GM19035 (cell line): ENCODE measurements around the gene OR2V2.
"Not testable (repeated sequence)": the region's sequence is repeated elsewhere in the genome, so short reads cannot be mapped to it uniquely, and the experiment has no call there.

Experiments used
- ATAC-seq: cut with Tn5 transposase; IDR thresholded peaks from one replicate; pipeline ENCODE4 v1.9.1; 2021; ENCODE audit not compliant: unreplicated experiment

The OR2V2 gene

DNA sequence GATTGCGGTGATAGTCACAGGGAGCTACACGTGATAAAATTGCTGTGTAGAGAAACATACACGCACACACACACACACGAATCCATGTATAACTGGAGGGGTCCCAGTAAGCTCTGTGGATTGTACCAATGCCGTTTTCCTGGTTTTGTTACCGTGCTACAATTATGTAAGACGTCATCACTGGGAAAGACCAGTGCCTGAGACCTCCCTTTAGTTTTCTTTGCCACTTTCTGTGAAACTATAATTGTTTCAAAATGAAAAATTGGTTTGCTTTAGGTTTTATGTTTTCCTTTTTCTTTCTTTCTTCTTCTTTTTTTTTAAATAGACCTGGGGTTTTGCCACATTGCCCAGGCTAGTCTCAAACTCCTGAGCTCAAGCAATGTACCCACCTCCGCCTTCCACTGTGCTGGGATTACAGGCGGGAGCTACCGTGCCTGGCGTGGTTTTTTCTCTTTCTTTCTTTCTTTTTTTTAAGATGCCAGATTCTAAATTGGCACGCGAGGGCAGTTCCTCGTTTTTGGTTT, 21.3 kb downstream of the OR2V2 start:
- no peak for ATAC-seq

DNA sequence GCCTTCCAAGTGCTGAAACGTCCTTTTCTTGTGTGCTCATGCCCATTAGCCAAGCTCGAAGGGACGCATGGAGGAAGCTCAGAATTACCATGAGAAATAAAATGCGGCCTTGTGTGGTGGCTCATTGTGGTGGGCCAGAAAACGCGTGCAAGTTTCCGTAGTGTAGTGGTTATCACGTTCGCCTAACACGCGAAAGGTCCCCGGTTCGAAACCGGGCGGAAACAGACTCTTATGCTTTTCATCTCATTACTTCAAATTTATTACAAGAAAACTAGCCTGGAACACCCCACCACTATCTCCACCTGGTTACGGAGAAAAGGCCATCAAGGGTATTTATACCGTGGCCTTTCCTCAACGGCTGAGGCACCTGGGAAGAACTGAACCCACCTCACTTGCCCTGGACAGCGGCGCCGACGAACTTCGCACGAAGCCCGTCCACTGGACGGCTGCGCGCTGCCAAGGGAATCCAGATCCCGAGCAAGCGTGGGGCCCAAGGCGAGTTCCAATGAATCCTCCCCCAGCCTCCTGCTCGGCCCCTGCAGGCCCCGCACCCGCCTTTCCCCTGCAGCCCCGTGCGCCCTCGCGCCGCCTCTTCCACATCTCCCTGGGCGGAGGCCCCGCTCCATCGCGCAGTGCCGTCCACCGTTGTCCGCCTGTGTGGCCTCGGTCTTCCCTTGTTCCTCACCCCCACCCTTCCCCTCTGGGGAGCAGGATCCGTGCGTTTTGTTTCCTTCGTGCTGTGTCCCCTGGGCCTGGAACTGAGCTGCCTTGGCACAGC, 22.3 kb downstream of the OR2V2 start:
- ATAC-seq, result not testable (repeated sequence)

DNA sequence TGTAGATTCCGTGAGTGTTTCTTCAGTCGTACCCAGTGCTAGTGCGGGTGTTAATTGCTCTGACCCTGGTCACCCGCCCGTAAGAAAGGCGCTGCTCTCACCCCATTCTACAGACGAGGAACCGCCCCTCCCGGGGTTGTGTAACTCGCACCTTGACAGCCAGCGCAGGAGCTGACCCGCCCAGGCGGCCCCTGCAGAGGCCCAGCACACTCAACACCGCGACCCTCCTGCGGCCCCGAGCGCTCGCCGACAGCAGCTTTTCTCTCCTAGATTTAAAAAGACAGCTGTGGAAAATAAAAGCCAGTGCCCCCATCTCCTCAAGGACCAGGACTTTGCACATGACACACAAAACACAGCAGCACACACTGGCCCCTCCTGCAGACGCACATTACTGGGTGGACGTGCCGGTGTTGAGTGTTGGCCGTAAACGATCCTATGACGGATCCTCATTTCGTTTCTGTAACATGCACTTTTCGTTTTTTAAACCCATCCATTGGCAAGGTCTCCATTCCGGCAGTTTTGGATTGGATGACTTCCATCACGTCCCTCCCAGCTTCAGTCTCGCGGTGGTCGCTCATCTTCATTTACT, 22.9 kb downstream of the OR2V2 start:
- no peak for ATAC-seq

GRCh38 chr5:181170996-181171395, 23.6 kb downstream of the OR2V2 start:
- ATAC-seq, result no peak

GRCh38 chr5:181171782-181172181, 24.4 kb downstream of the OR2V2 start:
- no peak for ATAC-seq

DNA sequence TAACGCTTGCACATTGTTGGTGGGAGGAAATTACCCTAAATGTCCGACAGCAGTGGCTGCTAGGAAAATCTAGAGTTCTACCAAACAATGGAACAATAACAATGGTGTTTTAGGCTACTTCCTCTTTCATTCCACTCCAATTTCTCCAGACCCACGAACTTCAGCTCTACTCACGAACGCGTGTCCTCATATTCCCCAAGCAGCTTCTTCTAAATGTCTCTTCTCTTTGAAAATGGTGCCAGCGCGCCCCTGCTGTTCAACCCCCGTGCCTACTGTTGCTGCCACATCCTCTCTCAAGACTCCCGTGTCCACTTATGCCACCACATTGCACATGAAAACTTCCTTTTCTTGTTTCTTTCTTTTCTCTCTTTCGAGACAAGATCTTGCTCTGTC, 25.6 kb downstream of the OR2V2 start:
- peak; percentile 47 for ATAC-seq

GRCh38 chr5:181173420-181174342, 26.3 kb downstream of the OR2V2 start:
- ATAC-seq, result peak; percentile 62

DNA sequence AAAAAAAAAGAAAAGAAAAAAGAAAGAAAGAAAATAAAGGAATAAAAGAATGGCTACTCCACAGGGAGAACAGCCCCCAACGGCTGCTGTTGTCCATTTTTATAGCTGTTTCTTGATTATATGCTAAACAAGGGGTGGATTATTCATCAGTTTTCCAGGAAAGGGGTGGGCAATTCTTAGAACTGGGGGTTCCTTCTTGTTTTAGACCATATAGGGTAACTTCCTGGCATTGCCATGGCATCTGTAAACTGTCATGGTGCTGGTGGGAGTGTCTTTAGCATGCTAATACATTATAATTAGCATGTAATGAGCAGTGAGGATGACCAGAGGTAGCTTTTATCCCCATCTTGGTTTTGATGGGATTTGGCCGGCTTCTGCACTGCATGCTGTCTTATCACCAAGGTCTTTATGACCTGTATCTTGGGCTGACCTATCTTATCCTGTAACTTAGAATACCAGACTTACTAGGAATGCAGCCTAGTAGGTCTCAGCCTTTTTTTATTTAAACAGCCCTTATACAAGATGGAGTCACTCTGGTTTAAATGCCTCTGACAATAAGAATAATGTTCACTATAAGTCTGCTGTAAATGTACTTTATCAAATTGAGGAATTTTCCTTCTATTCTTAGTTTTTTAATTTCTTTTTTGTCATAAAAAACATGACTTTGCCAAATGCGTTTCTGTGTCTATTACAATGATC, 29.0 kb downstream of the OR2V2 start:
- ATAC-seq, result no peak

GRCh38 chr5:181177559-181177958, 30.2 kb downstream of the OR2V2 start:
- not testable (repeated sequence) for ATAC-seq

GRCh38 chr5:181181650-181182565, 34.5 kb downstream of the OR2V2 start:
- ATAC-seq, result peak; percentile 46

- no peak for ATAC-seq
These were observed 35.3 kb downstream of the OR2V2 start for GRCh38 chr5:181182651-181183050.

GRCh38 chr5:181184845-181185216, 37.4 kb downstream of the OR2V2 start:
- ATAC-seq, result no peak

GRCh38 chr5:181185560-181185959, 38.2 kb downstream of the OR2V2 start:
- no peak for ATAC-seq

DNA sequence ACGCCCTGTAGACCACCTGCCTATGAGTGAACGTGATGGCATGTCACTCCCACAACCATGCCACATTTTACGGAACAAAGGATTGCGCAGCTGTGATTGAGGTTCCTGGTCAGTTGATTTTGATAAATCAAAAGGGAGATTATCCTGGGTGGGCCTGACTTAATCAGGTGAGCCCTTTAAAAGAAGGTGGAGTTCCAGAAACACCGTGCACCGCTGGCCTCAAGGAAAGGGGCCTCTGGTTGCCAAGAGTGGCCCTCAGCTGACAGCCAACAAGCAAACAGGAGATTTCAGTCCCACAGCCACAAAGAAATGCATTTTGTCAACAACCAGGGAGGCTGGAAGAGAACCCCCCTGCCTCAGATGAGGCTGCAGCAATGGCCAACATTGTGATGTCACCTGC, 38.6 kb downstream of the OR2V2 start:
- no peak for ATAC-seq

DNA sequence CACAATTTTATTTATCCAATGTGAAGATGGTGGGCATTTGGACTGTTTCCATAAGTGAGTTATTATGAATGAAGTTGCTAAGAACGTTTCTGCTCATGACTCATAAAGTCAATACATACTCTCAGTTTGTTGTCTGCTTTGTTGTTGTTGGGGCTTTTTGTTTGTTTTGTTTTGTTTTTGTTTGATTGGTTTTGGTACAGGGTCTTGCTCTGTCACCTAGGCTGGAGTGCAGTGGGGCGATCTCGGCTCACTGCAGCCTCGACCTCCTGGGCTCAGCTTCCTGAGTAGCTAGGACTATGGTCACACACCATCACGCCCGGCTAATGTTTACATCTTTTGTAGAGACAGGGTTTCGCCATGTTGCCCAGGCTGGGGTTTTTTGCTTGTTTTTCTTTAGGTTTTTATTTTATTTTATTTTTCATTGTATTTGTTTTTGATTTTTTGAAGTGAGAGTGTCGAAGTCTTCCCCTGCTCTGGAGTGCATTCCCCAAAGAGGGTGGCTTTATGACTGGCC, 39.7 kb downstream of the OR2V2 start:
- no peak for ATAC-seq

DNA sequence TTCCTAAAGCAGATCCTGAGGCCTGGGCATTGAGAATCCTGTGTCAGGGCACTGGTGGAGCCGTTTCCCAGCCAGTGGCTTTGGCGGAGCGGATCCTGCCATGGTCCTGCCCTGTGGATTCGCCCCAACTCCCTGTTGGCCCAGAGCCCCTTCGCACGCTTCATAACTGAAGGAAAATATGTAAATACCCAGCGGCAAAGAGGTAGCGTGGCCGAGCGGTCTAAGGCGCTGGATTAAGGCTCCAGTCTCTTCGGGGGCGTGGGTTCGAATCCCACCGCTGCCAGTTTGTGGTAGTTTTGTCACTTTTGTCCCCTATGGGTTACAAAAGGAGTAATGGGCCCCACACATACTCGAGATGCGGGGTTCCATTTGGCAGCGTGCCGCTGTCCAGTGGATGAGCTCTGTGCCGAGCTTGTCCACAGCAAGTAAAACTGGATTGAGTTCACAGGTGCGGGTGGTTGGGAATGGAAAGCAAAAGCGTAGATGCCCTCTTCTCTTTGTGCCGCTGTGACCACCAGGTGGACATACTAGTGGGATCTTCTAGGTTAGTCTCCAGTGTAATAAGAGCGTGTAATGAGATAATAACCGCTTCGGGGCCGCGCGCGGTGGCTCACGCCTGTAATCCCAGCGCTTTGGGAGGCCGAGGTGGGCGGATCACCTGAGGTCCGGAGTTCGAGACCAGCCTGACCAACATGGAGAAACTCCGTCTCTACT, 40.3 kb downstream of the OR2V2 start:
- no peak for ATAC-seq

- no peak for ATAC-seq
These were observed 41.4 kb downstream of the OR2V2 start for GRCh38 chr5:181188700-181189362.

- no peak for ATAC-seq
These were observed 42.1 kb downstream of the OR2V2 start for GRCh38 chr5:181189363-181189961.
